ENCODE data around the gene AGBL3.

DNA sequence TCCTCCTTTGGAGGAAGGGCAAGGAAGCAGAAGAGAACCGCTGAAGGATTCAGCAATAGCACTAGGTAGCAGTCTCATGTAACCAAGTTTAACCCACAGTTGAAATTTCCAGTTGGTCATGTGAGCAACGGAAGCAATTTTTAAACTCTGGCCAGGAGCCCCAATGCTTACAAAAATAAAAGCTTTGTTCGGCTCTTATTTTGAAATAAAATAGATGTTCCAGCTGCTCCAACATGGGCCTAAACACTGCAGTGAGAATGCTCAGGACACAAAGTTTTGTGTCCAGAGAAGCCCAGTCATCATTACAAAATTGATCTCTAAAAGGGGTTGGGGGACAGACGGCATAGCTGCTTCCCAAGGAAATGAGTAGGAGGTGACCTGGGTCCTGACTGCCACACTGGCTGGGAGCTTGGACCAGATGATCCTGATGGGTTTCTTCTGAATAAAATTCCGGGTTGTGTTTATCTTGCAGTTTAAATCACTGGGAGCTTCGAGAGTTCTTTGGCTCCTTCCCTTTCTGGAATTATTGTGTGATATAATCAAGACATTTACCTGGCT, 161.1 kb downstream of the AGBL3 start:
- TF ChIP-seq CTCF (IDR thresholded peaks at IDR 0.05; ENCODE audit: low read length) (no peak), EZH2phosphoT487 (IDR thresholded peaks at IDR 0.05; ENCODE audit: low read length) (no peak)

Data from MM.1S (cell line).